ENCODE data around the gene TBX1.

DNA sequence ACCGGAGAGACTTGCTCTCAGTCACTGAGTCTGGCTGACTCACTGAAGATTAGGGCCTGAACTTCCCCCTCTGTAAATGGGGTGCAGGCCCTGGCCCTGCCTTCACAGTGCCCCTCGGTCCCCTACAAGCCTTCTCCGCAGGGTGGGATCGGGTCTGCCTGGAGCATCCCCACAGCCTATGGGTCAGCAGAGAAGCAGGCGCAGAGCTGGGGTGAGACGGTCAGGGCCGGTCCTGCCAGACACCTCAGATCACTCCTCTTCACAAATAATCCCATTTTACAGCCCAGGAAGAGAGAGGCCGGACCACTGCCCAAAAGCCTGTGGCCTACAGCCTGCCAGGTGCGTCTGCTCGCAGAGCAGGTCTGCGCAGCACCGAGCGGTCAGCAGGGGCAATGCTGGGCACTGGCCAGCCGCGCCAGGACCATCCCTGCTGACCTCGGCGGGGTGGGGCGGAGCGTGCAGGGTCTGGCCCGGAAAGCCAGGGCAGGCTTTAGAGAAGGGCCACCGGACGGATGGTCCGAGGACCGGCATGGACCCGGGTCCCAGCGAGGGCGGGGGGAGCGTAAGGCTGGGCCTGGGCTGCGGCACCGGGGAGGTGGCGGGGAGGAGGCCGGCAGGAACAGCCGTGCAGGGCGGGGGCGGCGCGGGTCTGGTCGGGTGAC is 46.8 kb upstream of the TBX1 start:
- TF ChIP-seq CTCF (IDR thresholded peaks at IDR 0.05) = no peak
- TF ChIP-seq POLR2A (IDR thresholded peaks at IDR 0.05; ENCODE audit: low read depth) = no peak
